ENCODE data around the gene PLOD2. TPM values are rescaled to one million over a fixed set of nuclear protein-coding genes. Genes with fewer than 3 reads are reported as not detected.

The PLOD2 gene
- total RNA-seq = 21.1 TPM
- long read RNA-seq, transcript PLOD2-202 (19 exons, 3,665 nt) = minor isoform, 10 of 55 reads
- long read RNA-seq, transcript PLOD2-201 (20 exons, 3,732 nt) = major isoform, 23 of 55 reads
- long read RNA-seq, partial matches to known transcripts = 0 of 55 reads
- long read RNA-seq, other reads (novel, unspliced or antisense) = 22 of 55 reads

DNA sequence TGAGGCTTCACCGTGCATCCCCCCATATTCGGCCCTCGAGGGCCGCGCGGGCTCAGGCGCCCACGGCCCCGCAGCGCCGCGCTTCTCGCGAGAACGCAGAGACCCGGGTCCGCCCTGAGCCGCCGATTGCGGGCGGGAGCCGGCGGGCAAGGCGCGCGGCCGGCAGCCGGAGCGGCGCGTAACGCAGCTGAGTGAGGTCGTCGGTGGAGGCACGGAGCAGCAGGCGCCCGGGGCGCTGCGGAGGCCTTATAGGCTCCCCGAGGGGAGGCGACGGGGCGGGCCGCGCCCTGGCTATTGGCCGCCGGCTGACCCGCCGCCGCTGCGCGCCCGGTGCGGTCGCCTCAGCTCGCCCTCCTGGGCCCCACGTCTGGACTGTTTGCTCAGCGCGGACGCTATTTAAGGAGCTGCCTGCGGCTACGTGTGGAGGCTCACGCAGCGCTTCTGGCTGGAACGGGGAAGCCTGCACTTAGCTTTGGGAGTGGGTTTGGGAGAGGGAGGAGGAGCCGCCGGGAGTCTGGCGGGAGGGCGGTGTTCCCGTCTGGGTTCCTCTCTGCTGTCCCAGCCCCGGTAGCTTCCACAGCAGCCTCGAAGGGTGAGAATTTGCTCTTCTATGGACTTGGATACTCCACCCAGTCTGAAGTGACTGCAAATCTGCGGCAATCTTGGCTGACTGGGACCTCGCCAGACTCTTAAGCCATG lies at the start of gene PLOD2:
Gene PLOD2 (minus strand): TSS at position 221 of the 699 bp plus-strand sequence. CDS start 195 bp downstream, at position 26.
- Histone ChIP-seq H3K36me3 (no peaks in the 10 kb centered on the region), H3K4me1 (peaks cover 82% of the 10 kb centered on the region), H3K27ac (replicated peaks) (peak within 1 kb of the TSS; percentile 98), H3K27me3 (ENCODE audit: low read depth) (no peaks in the 10 kb centered on the region), H3K4me3 (peak within 1 kb of the TSS; percentile 88), H3K9me3 (replicated peaks) (no peaks in the 10 kb centered on the region)
- TF ChIP-seq, protein P1, sequence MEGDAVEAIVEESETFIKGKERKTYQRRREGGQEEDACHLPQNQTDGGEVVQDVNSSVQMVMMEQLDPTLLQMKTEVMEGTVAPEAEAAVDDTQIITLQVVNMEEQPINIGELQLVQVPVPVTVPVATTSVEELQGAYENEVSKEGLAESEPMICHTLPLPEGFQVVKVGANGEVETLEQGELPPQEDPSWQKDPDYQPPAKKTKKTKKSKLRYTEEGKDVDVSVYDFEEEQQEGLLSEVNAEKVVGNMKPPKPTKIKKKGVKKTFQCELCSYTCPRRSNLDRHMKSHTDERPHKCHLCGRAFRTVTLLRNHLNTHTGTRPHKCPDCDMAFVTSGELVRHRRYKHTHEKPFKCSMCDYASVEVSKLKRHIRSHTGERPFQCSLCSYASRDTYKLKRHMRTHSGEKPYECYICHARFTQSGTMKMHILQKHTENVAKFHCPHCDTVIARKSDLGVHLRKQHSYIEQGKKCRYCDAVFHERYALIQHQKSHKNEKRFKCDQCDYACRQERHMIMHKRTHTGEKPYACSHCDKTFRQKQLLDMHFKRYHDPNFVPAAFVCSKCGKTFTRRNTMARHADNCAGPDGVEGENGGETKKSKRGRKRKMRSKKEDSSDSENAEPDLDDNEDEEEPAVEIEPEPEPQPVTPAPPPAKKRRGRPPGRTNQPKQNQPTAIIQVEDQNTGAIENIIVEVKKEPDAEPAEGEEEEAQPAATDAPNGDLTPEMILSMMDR (IDR thresholded peaks at IDR 0.05; ENCODE audit: borderline replicate concordance) = peak; percentile 10
- intact Hi-C loops (cut with micrococcal nuclease) = no loop called here
- DNase-seq = peak; percentile 84

DNA sequence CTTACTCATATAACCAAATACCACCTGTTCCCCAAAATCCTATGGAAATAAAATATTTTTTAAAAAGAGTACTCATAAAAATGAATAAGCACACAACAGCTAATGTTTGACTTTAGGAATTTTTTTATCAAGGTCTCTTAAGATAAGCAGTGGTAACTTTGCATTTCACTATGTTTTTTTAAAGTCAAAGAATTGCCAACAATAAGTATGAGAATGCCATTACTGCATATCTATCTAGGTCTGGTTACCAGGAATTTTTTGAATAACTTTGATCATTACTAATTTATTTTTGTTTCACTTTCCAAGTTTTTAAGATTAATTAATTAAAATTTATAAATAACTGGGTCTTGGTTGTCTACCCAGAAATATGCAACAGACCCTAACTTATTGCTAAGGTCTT lies 48.4 kb upstream of the PLOD2 start:
- Histone ChIP-seq H3K4me1 (no peaks in the 10 kb centered on the region), H3K27me3 (ENCODE audit: low read depth) (no peaks in the 10 kb centered on the region), H3K9me3 (replicated peaks) (no peaks in the 10 kb centered on the region), H3K36me3 (peaks cover 21% of the 10 kb centered on the region), H3K4me3 (no peak overlapping the region), H3K27ac (replicated peaks) (no peak overlapping the region)
- DNase-seq = no peak
- TF ChIP-seq, protein P1 (IDR thresholded peaks at IDR 0.05; ENCODE audit: borderline replicate concordance) = no peak
- intact Hi-C loops (cut with micrococcal nuclease) = no loop called here

DNA sequence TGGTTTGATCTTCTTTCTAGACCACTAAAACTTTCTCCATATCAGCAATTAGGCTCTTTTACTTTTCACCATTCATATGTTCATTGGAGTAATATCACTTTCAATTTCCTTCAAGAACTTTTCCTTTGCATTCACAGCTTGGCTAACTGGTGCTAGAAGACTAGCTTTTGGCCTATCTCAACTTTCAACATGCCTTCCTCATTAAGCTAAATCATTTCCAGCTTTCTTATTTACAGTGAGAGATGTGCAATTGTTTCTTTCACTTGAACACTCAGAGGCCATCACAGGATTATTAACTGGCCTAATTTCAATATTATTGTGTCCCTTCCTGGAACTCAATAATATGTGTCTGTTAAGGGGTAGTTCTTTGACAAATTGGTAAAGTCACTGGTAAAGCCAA lies 42.8 kb upstream of the PLOD2 start:
- Histone ChIP-seq H3K36me3 (peaks cover 21% of the 10 kb centered on the region), H3K9me3 (replicated peaks) (no peaks in the 10 kb centered on the region), H3K27me3 (ENCODE audit: low read depth) (no peaks in the 10 kb centered on the region), H3K27ac (replicated peaks) (no peak overlapping the region), H3K4me3 (no peak overlapping the region), H3K4me1 (no peaks in the 10 kb centered on the region)
- TF ChIP-seq, protein P1 (IDR thresholded peaks at IDR 0.05; ENCODE audit: borderline replicate concordance) = no peak
- intact Hi-C loops (cut with micrococcal nuclease) = no loop called here
- no peak for DNase-seq

DNA sequence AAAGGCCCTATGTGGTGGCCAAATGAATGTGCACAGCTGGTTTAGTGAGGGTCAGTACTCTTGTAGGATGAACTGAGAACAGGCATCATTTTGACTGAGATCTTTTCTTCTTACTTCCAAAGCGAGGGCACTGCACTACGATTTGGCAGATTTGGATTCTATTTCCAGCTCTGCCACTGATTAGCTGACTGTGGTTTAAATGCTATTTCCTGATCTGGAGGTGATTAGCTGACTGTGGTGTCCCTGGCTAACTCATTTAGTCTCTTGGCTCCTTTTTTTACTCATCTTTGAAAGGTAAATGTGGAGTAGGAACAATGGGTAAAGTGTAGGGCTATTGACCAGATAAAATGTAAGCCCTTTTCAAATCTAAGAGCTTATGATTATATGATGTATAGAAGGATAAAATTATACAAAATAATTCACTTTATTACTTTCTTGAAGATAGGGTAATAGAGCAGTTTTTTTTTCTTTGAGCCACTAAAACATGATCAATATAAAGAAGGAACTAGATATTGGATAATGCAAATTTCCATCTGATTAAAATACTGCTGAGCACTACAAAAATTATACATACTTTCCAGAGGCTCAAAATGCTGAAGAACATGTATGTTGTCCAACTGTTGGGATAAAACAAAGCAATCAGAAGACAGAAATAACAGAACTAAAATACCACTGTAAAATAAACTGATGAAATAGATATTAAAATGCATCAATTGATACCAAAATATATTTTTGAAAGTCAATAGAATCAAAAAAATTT lies 39.7 kb upstream of the PLOD2 start:
- Histone ChIP-seq H3K27me3 (ENCODE audit: low read depth) (no peaks in the 10 kb centered on the region), H3K27ac (replicated peaks) (no peak overlapping the region), H3K4me3 (no peak overlapping the region), H3K36me3 (peaks cover 2% of the 10 kb centered on the region), H3K9me3 (replicated peaks) (no peaks in the 10 kb centered on the region), H3K4me1 (peaks cover 16% of the 10 kb centered on the region)
- DNase-seq = no peak
- intact Hi-C loops (cut with micrococcal nuclease) = no loop called here
- TF ChIP-seq, protein P1 (IDR thresholded peaks at IDR 0.05; ENCODE audit: borderline replicate concordance) = no peak

DNA sequence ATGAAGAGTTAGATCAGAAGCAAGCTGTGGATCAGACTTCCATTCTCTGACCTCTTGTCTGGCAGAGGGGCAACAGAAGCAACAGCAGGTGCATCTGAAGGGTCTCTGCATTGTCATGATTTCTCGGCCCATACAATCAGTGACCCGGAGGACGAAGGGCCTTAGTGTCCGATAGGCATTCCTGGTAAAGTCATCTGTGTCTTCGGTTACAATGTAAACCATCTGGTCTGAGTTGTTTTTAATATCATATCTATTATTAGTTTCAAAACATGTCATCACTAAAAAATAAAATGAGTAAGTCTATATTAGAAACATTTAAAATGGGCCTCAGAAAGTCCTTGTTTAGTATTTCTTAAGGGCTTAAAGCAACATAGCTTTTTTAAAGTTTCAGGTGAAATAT lies 38.8 kb upstream of the PLOD2 start:
- Histone ChIP-seq H3K27me3 (ENCODE audit: low read depth) (no peaks in the 10 kb centered on the region), H3K4me1 (peaks cover 25% of the 10 kb centered on the region), H3K9me3 (replicated peaks) (no peaks in the 10 kb centered on the region), H3K4me3 (no peak overlapping the region), H3K27ac (replicated peaks) (no peak overlapping the region), H3K36me3 (no peaks in the 10 kb centered on the region)
- intact Hi-C loops (cut with micrococcal nuclease) = no loop called here
- TF ChIP-seq, protein P1 (IDR thresholded peaks at IDR 0.05; ENCODE audit: borderline replicate concordance) = no peak
- no peak for DNase-seq
